ENCODE measurements around the gene TJP2.

TJP2 gene

GRCh38 chr9:69192214-69192613 lies 18.1 kb downstream of the TJP2 start:
- Histone ChIP-seq H3K4me3 (ENCODE audit: insufficient read length, low read depth) (no peak overlapping the region), H3K9ac (ENCODE audit: insufficient read length, low read depth) (no peak overlapping the region), H3K4me1 (ENCODE audit: insufficient read depth, insufficient read length) (no peaks in the 10 kb centered on the region), H3K9me3 (ENCODE audit: insufficient read depth, low read length) (no peaks in the 10 kb centered on the region), H3K27me3 (ENCODE audit: insufficient read depth, insufficient read length) (no peaks in the 10 kb centered on the region), H3K36me3 (ENCODE audit: insufficient read depth, insufficient read length, low read length) (no peaks in the 10 kb centered on the region)
- DNase-seq (ENCODE audit: low read depth, low spot score), result no peak
- TF ChIP-seq ZNF274 (IDR thresholded peaks at IDR 0.05; ENCODE audit: low read depth, low read length) (no peak), SUZ12 (IDR thresholded peaks at IDR 0.05; ENCODE audit: extremely low read depth, insufficient read depth, insufficient read length) (no peak), YY1 (IDR thresholded peaks at IDR 0.05; ENCODE audit: insufficient read depth, insufficient read length) (no peak)

GRCh38 chr9:69193685-69194032 lies 19.6 kb downstream of the TJP2 start:
- Histone ChIP-seq H3K9ac (ENCODE audit: insufficient read length, low read depth) (no peak overlapping the region), H3K9me3 (ENCODE audit: insufficient read depth, low read length) (no peaks in the 10 kb centered on the region), H3K4me3 (ENCODE audit: insufficient read length, low read depth) (no peak overlapping the region), H3K27me3 (ENCODE audit: insufficient read depth, insufficient read length) (no peaks in the 10 kb centered on the region), H3K4me1 (ENCODE audit: insufficient read depth, insufficient read length) (no peaks in the 10 kb centered on the region), H3K36me3 (ENCODE audit: insufficient read depth, insufficient read length, low read length) (no peaks in the 10 kb centered on the region)
- DNase-seq (ENCODE audit: low read depth, low spot score), result no peak
- no peak for TF ChIP-seq SUZ12 (IDR thresholded peaks at IDR 0.05; ENCODE audit: extremely low read depth, insufficient read depth, insufficient read length)
- TF ChIP-seq ZNF274 (IDR thresholded peaks at IDR 0.05; ENCODE audit: low read depth, low read length), result no peak
- TF ChIP-seq YY1 (IDR thresholded peaks at IDR 0.05; ENCODE audit: insufficient read depth, insufficient read length), result no peak

GRCh38 chr9:69194702-69195418 lies 20.8 kb downstream of the TJP2 start:
- H3K4me1 ChIP-seq (ENCODE audit: insufficient read depth, insufficient read length), result no peaks in the 10 kb centered on the region
- TF ChIP-seq SUZ12 (IDR thresholded peaks at IDR 0.05; ENCODE audit: extremely low read depth, insufficient read depth, insufficient read length), result no peak
- no peak for TF ChIP-seq YY1 (IDR thresholded peaks at IDR 0.05; ENCODE audit: insufficient read depth, insufficient read length)
- TF ChIP-seq ZNF274 (IDR thresholded peaks at IDR 0.05; ENCODE audit: low read depth, low read length), result no peak

GRCh38 chr9:69195668-69196067 lies 21.6 kb downstream of the TJP2 start:
- H3K9ac ChIP-seq (ENCODE audit: insufficient read length, low read depth), result no peak overlapping the region
- no peak for TF ChIP-seq ZNF274 (IDR thresholded peaks at IDR 0.05; ENCODE audit: low read depth, low read length)
- TF ChIP-seq YY1 (IDR thresholded peaks at IDR 0.05; ENCODE audit: insufficient read depth, insufficient read length), result no peak
- TF ChIP-seq SUZ12 (IDR thresholded peaks at IDR 0.05; ENCODE audit: extremely low read depth, insufficient read depth, insufficient read length), result no peak
- DNase-seq (ENCODE audit: low read depth, low spot score), result no peak
- H3K27me3 ChIP-seq (ENCODE audit: insufficient read depth, insufficient read length), result no peaks in the 10 kb centered on the region
- H3K4me3 ChIP-seq (ENCODE audit: insufficient read length, low read depth), result no peak overlapping the region
- H3K36me3 ChIP-seq (ENCODE audit: insufficient read depth, insufficient read length, low read length), result no peaks in the 10 kb centered on the region
- H3K4me1 ChIP-seq (ENCODE audit: insufficient read depth, insufficient read length), result no peaks in the 10 kb centered on the region
- H3K9me3 ChIP-seq (ENCODE audit: insufficient read depth, low read length), result no peaks in the 10 kb centered on the region

More at GRCh38 chr9:69194702-69195418, 20.8 kb downstream of the TJP2 start:
- Histone ChIP-seq H3K9ac (ENCODE audit: insufficient read length, low read depth) (no peak overlapping the region), H3K27me3 (ENCODE audit: insufficient read depth, insufficient read length) (no peaks in the 10 kb centered on the region), H3K9me3 (ENCODE audit: insufficient read depth, low read length) (no peaks in the 10 kb centered on the region), H3K36me3 (ENCODE audit: insufficient read depth, insufficient read length, low read length) (no peaks in the 10 kb centered on the region), H3K4me3 (ENCODE audit: insufficient read length, low read depth) (no peak overlapping the region)
- DNase-seq (ENCODE audit: low read depth, low spot score), result no peak

- no peak for TF ChIP-seq SUZ12 (IDR thresholded peaks at IDR 0.05; ENCODE audit: extremely low read depth, insufficient read depth, insufficient read length)
- Histone ChIP-seq H3K9ac (ENCODE audit: insufficient read length, low read depth) (no peak overlapping the region), H3K4me1 (ENCODE audit: insufficient read depth, insufficient read length) (no peaks in the 10 kb centered on the region), H3K9me3 (ENCODE audit: insufficient read depth, low read length) (no peaks in the 10 kb centered on the region), H3K4me3 (ENCODE audit: insufficient read length, low read depth) (no peak overlapping the region), H3K27me3 (ENCODE audit: insufficient read depth, insufficient read length) (no peaks in the 10 kb centered on the region), H3K36me3 (ENCODE audit: insufficient read depth, insufficient read length, low read length) (peaks cover 3% of the 10 kb centered on the region)
- DNase-seq (ENCODE audit: low read depth, low spot score), result no peak
Observed at GRCh38 chr9:69197687-69198086, 23.6 kb downstream of the TJP2 start.

GRCh38 chr9:69198521-69199220 lies 24.6 kb downstream of the TJP2 start:
- Histone ChIP-seq H3K9ac (ENCODE audit: insufficient read length, low read depth) (no peak overlapping the region), H3K4me3 (ENCODE audit: insufficient read length, low read depth) (no peak overlapping the region), H3K36me3 (ENCODE audit: insufficient read depth, insufficient read length, low read length) (peaks cover 3% of the 10 kb centered on the region), H3K4me1 (ENCODE audit: insufficient read depth, insufficient read length) (no peaks in the 10 kb centered on the region), H3K9me3 (ENCODE audit: insufficient read depth, low read length) (no peaks in the 10 kb centered on the region), H3K27me3 (ENCODE audit: insufficient read depth, insufficient read length) (no peaks in the 10 kb centered on the region)
- TF ChIP-seq SUZ12 (IDR thresholded peaks at IDR 0.05; ENCODE audit: extremely low read depth, insufficient read depth, insufficient read length) (no peak), YY1 (IDR thresholded peaks at IDR 0.05; ENCODE audit: insufficient read depth, insufficient read length) (no peak), ZNF274 (IDR thresholded peaks at IDR 0.05; ENCODE audit: low read depth, low read length) (no peak)
- no peak for DNase-seq (ENCODE audit: low read depth, low spot score)

GRCh38 chr9:69199769-69200470 lies 25.8 kb downstream of the TJP2 start:
- Histone ChIP-seq H3K36me3 (ENCODE audit: insufficient read depth, insufficient read length, low read length) (peaks cover 3% of the 10 kb centered on the region), H3K27me3 (ENCODE audit: insufficient read depth, insufficient read length) (no peaks in the 10 kb centered on the region), H3K4me3 (ENCODE audit: insufficient read length, low read depth) (no peak overlapping the region), H3K4me1 (ENCODE audit: insufficient read depth, insufficient read length) (peaks cover 1% of the 10 kb centered on the region), H3K9me3 (ENCODE audit: insufficient read depth, low read length) (no peaks in the 10 kb centered on the region), H3K9ac (ENCODE audit: insufficient read length, low read depth) (no peak overlapping the region)
- TF ChIP-seq YY1 (IDR thresholded peaks at IDR 0.05; ENCODE audit: insufficient read depth, insufficient read length) (no peak), SUZ12 (IDR thresholded peaks at IDR 0.05; ENCODE audit: extremely low read depth, insufficient read depth, insufficient read length) (no peak), ZNF274 (IDR thresholded peaks at IDR 0.05; ENCODE audit: low read depth, low read length) (no peak)
- no peak for DNase-seq (ENCODE audit: low read depth, low spot score)

Data from NT2/D1 (cell line).